IMR-90 (cell line): Measurements from ENCODE around the gene GPLD1.

Experiments used
- BHLHE40 ChIP-seq: fragments of 150-350 bp; IDR thresholded peaks from 2 replicates; pipeline ENCODE4 v1.6.1; 2016; ENCODE audit warnings: mild to moderate bottlenecking, low read depth, low read length
- CEBPB ChIP-seq: IDR thresholded peaks from 2 replicates; pipeline ENCODE4 v1.6.1; 2012; ENCODE audit warnings: low read depth, low read length, improper control_type of control experiment
- CHD1 ChIP-seq: IDR thresholded peaks from 2 replicates; pipeline ENCODE4 v1.6.1; 2012; ENCODE audit warnings: low read depth, low read length, improper control_type of control experiment
- CTCF ChIP-seq: conservative IDR thresholded peaks from 2 replicates; pipeline ENCODE4 v1.5.1; 2012; ENCODE audit warnings: mild to moderate bottlenecking, low read depth, low read length, improper control_type of control experiment
- MAFK ChIP-seq: IDR thresholded peaks from 2 replicates; pipeline ENCODE4 v1.6.1; 2012; ENCODE audit warnings: low read depth, low read length, improper control_type of control experiment
- MAZ ChIP-seq: IDR thresholded peaks from 2 replicates; pipeline ENCODE4 v1.6.1; 2012; ENCODE audit warnings: low read depth, mild to moderate bottlenecking, low read length, improper control_type of control experiment, moderate library complexity, borderline replicate concordance
- MXI1 ChIP-seq: IDR thresholded peaks from 2 replicates; pipeline ENCODE4 v1.6.1; 2012; ENCODE audit warnings: low read depth, mild to moderate bottlenecking, low read length, moderate library complexity, borderline replicate concordance
- POLR2A ChIP-seq: IDR thresholded peaks from 2 replicates; pipeline ENCODE4 v1.6.1; 2012; ENCODE audit warnings: mild to moderate bottlenecking, low read depth, low read length
- RAD21 ChIP-seq: IDR thresholded peaks from 2 replicates; pipeline ENCODE4 v1.6.1; 2012; ENCODE audit warnings: low read length, improper control_type of control experiment
- RCOR1 ChIP-seq: IDR thresholded peaks from 2 replicates; pipeline ENCODE4 v1.6.1; 2012; ENCODE audit warnings: mild to moderate bottlenecking, low read length, improper control_type of control experiment; ENCODE audit not compliant: insufficient replicate concordance
- RFX5 ChIP-seq: IDR thresholded peaks from 2 replicates; pipeline ENCODE4 v1.8.0; 2012; ENCODE audit warnings: low read depth, mild to moderate bottlenecking, low read length, moderate library complexity
- SMC3 ChIP-seq: fragments of 150-350 bp; IDR thresholded peaks from 2 replicates; pipeline ENCODE4 v1.6.1; 2016; ENCODE audit warnings: low read depth, mild to moderate bottlenecking, antibody characterized with exemption, low read length, moderate library complexity

- no peak for TF ChIP-seq CTCF
- no peak for TF ChIP-seq POLR2A
- no peak for TF ChIP-seq MAFK
- TF ChIP-seq RCOR1, result no peak
- TF ChIP-seq RFX5, result no peak
- no peak for TF ChIP-seq BHLHE40
- TF ChIP-seq CHD1, result no peak
- no peak for TF ChIP-seq MAZ
- TF ChIP-seq SMC3, result no peak
- TF ChIP-seq CEBPB, result no peak
- no peak for TF ChIP-seq MXI1
- no peak for TF ChIP-seq RAD21
Measured at GRCh38 chr6:24412294-24412693, 77.1 kb downstream of the GPLD1 start.
